Measurements from ENCODE around the gene HYAL1.

DNA sequence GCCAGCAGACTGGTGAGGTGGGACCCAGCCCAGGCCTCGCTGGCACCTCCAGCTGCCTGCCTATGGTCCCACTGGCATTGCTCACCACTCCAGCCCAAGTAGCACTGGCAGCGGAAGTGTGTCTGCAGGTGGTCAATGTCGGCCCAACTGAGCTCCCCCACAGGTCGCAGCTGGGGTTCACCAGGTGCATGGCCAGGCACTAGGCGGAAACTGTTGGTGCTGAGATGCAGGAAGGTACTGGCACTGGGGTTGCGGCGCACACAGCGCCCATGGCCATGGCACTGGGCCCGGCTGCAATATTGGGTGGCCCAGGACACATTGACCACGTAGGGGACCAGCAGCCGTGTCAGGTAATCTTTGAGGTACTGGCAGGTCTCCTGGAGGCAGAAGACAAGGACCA is 14.8 kb upstream of the HYAL1 start:
- TF ChIP-seq, protein P1, sequence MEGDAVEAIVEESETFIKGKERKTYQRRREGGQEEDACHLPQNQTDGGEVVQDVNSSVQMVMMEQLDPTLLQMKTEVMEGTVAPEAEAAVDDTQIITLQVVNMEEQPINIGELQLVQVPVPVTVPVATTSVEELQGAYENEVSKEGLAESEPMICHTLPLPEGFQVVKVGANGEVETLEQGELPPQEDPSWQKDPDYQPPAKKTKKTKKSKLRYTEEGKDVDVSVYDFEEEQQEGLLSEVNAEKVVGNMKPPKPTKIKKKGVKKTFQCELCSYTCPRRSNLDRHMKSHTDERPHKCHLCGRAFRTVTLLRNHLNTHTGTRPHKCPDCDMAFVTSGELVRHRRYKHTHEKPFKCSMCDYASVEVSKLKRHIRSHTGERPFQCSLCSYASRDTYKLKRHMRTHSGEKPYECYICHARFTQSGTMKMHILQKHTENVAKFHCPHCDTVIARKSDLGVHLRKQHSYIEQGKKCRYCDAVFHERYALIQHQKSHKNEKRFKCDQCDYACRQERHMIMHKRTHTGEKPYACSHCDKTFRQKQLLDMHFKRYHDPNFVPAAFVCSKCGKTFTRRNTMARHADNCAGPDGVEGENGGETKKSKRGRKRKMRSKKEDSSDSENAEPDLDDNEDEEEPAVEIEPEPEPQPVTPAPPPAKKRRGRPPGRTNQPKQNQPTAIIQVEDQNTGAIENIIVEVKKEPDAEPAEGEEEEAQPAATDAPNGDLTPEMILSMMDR (IDR thresholded peaks at IDR 0.05): no peak
- TF ChIP-seq POLR2A (IDR thresholded peaks at IDR 0.05) (no peak), EP300 (IDR thresholded peaks at IDR 0.05) (no peak)

Measured in tibial nerve (tissue), 4 donors.